H9 (cell line): Measurements from ENCODE around the gene GSS. TPM values are rescaled to one million over a fixed set of nuclear protein-coding genes. Genes with fewer than 3 reads are reported as not detected.

Experiments used
- DNase-seq: peaks from one replicate; pipeline ENCODE4 v3.0.0-alpha.2; 2017
- H2AFZ ChIP-seq: one replicate; pipeline ENCODE4 v1.6.1; 2013; ENCODE audit warnings: mild to moderate bottlenecking, low read length, control low read depth, moderate library complexity
- H2AK5ac ChIP-seq: 2 replicates; pipeline ENCODE4 v1.6.1; 2013; ENCODE audit warnings: low read length, control low read depth, mixed read lengths; ENCODE audit not compliant: insufficient read length
- H2BK120ac ChIP-seq: one replicate; pipeline ENCODE4 v1.6.1; 2013; ENCODE audit warnings: low read depth, mild to moderate bottlenecking, low read length, control low read depth, inconsistent platforms; ENCODE audit not compliant: poor library complexity, severe bottlenecking
- H2BK12ac ChIP-seq: 2 replicates; pipeline ENCODE4 v1.6.1; 2013; ENCODE audit warnings: low read length, control low read depth, mixed read lengths, low read depth; ENCODE audit not compliant: insufficient read length
- H2BK15ac ChIP-seq: 2 replicates; pipeline ENCODE4 v1.6.1; 2013; ENCODE audit warnings: low read depth, low read length, control low read depth
- H2BK20ac ChIP-seq: one replicate; pipeline ENCODE4 v1.6.1; 2013; ENCODE audit warnings: low read depth, mild to moderate bottlenecking, low read length, control low read depth, inconsistent platforms; ENCODE audit not compliant: poor library complexity, severe bottlenecking
- H2BK5ac ChIP-seq: 2 replicates; pipeline ENCODE4 v1.6.1; 2013; ENCODE audit warnings: low read length, control low read depth, mixed read lengths; ENCODE audit not compliant: insufficient read length
- H3K14ac ChIP-seq: 2 replicates; pipeline ENCODE4 v1.6.1; 2013; ENCODE audit warnings: low read length, control low read depth; ENCODE audit not compliant: insufficient read depth
- H3K18ac ChIP-seq: 2 replicates; pipeline ENCODE4 v1.6.1; 2013; ENCODE audit warnings: low read depth, mild to moderate bottlenecking, mixed read lengths, low read length, control low read depth; ENCODE audit not compliant: insufficient read length
- H3K23ac ChIP-seq: 2 replicates; pipeline ENCODE4 v1.6.1; 2013; ENCODE audit warnings: low read length, control low read depth, mixed read lengths, low read depth; ENCODE audit not compliant: insufficient read length
- H3K23me2 ChIP-seq: 2 replicates; pipeline ENCODE4 v1.6.1; 2013; ENCODE audit warnings: low read depth, mild to moderate bottlenecking, mixed read lengths, low read length, control low read depth; ENCODE audit not compliant: insufficient read length, poor library complexity, severe bottlenecking
- H3K27ac ChIP-seq: 2 replicates; pipeline ENCODE4 v1.5.1; 2013; ENCODE audit warnings: low read length, control low read depth, mixed read lengths, low read depth; ENCODE audit not compliant: insufficient read length
- H3K27me3 ChIP-seq: 2 replicates; pipeline ENCODE4 v1.6.1; 2013; ENCODE audit warnings: low read length, control low read depth, inconsistent platforms; ENCODE audit not compliant: insufficient read depth
- H3K4ac ChIP-seq: 2 replicates; pipeline ENCODE4 v1.6.1; 2013; ENCODE audit warnings: low read depth, mild to moderate bottlenecking, control low read depth, inconsistent platforms, low read length, moderate library complexity
- H3K4me1 ChIP-seq: 2 replicates; pipeline ENCODE4 v1.6.1; 2013; ENCODE audit warnings: low read length, control low read depth, inconsistent platforms; ENCODE audit not compliant: insufficient read depth
- H3K4me2 ChIP-seq: 2 replicates; pipeline ENCODE4 v1.6.1; 2013; ENCODE audit warnings: low read length, control low read depth, mixed read lengths; ENCODE audit not compliant: insufficient read length, insufficient read depth
- H3K56ac ChIP-seq: 2 replicates; pipeline ENCODE4 v1.6.1; 2013; ENCODE audit warnings: low read depth, mild to moderate bottlenecking, mixed read lengths, low read length, control low read depth; ENCODE audit not compliant: insufficient read length
- H3K79me1 ChIP-seq: 2 replicates; pipeline ENCODE4 v1.6.1; 2013; ENCODE audit warnings: low read depth, mild to moderate bottlenecking, moderate library complexity, low read length, control low read depth, inconsistent platforms; ENCODE audit not compliant: insufficient read depth, poor library complexity, severe bottlenecking
- H3K79me2 ChIP-seq: 2 replicates; pipeline ENCODE4 v1.6.1; 2013; ENCODE audit warnings: low read length, control low read depth, inconsistent platforms; ENCODE audit not compliant: insufficient read depth
- H3K9ac ChIP-seq: 2 replicates; pipeline ENCODE4 v1.6.1; 2013; ENCODE audit warnings: low read length, control low read depth, mixed read lengths; ENCODE audit not compliant: insufficient read length; ENCODE audit errors: extremely low read depth
- H3K9me3 ChIP-seq: one replicate; pipeline ENCODE4 v1.6.1; 2013; ENCODE audit warnings: low read depth, low read length, inconsistent platforms; ENCODE audit not compliant: control insufficient read depth
- H3T11ph ChIP-seq: one replicate; pipeline ENCODE4 v1.6.1; 2013; ENCODE audit warnings: mild to moderate bottlenecking, low read length, control low read depth, inconsistent platforms
- H4K20me1 ChIP-seq: one replicate; pipeline ENCODE4 v1.6.1; 2013; ENCODE audit not compliant: control insufficient read depth, insufficient read length, insufficient read depth
- H4K5ac ChIP-seq: 2 replicates; pipeline ENCODE4 v1.6.1; 2013; ENCODE audit warnings: low read depth, mild to moderate bottlenecking, mixed read lengths, low read length, control low read depth; ENCODE audit not compliant: insufficient read length
- H4K8ac ChIP-seq: replicated peaks from 2 replicates; pipeline ENCODE4 v1.6.1; 2013; ENCODE audit warnings: low read length, control low read depth, mixed read lengths, low read depth; ENCODE audit not compliant: insufficient read length
- H4K91ac ChIP-seq: 2 replicates; pipeline ENCODE4 v1.6.1; 2013; ENCODE audit warnings: low read depth, mild to moderate bottlenecking, moderate library complexity, mixed read lengths, low read length, control low read depth; ENCODE audit not compliant: insufficient read length
- H3K27ac Mint-ChIP-seq, 3 experiments: 2 replicates in 2 of 3; 3 replicates in 1 of 3; pipeline ENCODE4 v1.8.0; 2020 to 2021; ENCODE audit warnings: mixed read lengths in 3 of 3, mild to moderate bottlenecking in 1 of 3, moderate library complexity in 1 of 3
- H3K27me3 Mint-ChIP-seq: 2 replicates; pipeline ENCODE4 v1.8.0; 2021; ENCODE audit warnings: low read depth, mild to moderate bottlenecking, moderate library complexity, mixed read lengths
- H3K36me3 Mint-ChIP-seq, 3 experiments: 2 replicates in 2 of 3; 3 replicates in 1 of 3; pipeline ENCODE4 v1.8.0; 2020 to 2021; ENCODE audit warnings: low read depth in 3 of 3, mixed read lengths in 3 of 3; ENCODE audit not compliant: insufficient read depth in 1 of 3
- H3K4me1 Mint-ChIP-seq, 2 experiments: 2 replicates each; pipeline ENCODE4 v1.8.0; 2020; ENCODE audit warnings: mixed read lengths in 2 of 2
- H3K4me3 Mint-ChIP-seq, 2 experiments: 2 replicates in 1 of 2; 3 replicates in 1 of 2; pipeline ENCODE4 v1.8.0; 2020 to 2021; ENCODE audit warnings: mild to moderate bottlenecking in 2 of 2, mixed read lengths in 2 of 2, moderate library complexity in 1 of 2
- H3K9me3 Mint-ChIP-seq, 2 experiments: 2 replicates in 1 of 2; 3 replicates in 1 of 2; pipeline ENCODE4 v1.8.0; 2020; ENCODE audit warnings: mild to moderate bottlenecking in 2 of 2, mixed read lengths in 2 of 2, moderate library complexity in 1 of 2
- CTCF ChIP-seq: fragments of 200-600 bp; sonication (generic); conservative IDR thresholded peaks from 3 replicates; pipeline ENCODE4 v1.8.0; 2021; ENCODE audit warnings: antibody characterized with exemption, mild to moderate bottlenecking
- WGBS: extraction: QIAGEN DNeasy Blood & Tissue Kit; methylation state at CpG from one replicate; pipeline ENCODE4 v1.1.7; 2013; ENCODE audit warnings: missing lambda C conversion rate, low lambda C conversion rate, mixed read lengths; ENCODE audit not compliant: insufficient read length; ENCODE audit errors: extremely low coverage; 5-methylcytosine and 5-hydroxymethylcytosine counted together
- total RNA-seq: library from RNA; stranded (reverse); gene quantifications from 2 replicates; pipeline ENCODE4 v1.2.1, GENCODE V29; 2021

Gene GSS
- total RNA-seq, 1 experiment from 2014 or later: 48.5 TPM

DNA sequence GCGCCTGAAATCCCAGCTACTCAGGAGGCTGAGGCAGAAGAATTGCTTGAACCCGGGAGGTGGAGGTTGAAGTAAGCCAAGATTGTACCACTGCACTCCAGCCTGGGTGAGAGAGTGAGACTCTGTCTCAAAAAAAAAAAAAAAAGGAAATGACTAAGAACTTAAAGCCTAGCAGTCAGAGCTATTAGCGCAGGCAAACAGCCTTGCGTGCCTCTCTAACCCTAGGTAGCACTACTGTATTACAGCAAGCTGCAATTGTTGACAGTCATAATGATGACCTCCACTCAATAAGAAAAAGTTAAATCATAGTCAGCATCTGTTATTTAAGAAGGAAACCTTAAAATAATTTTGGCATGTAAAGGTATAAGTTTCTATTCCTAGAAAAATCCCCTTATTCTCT is 14.4 kb downstream of the GSS start:
- Histone ChIP-seq H3K23me2 (no peaks in the 10 kb centered on the region), H2BK5ac (no peak overlapping the region), H4K8ac (no peak overlapping the region), H3K4me1 (no peaks in the 10 kb centered on the region), H3K4me2 (no peak overlapping the region), H3T11ph (no peak overlapping the region), H3K4ac (no peak overlapping the region), H3K27me3 (no peaks in the 10 kb centered on the region), H3K9me3 (no peaks in the 10 kb centered on the region), H2AK5ac (no peak overlapping the region), H2BK120ac (no peak overlapping the region), H2AFZ (no peak overlapping the region), H2BK15ac (no peak overlapping the region), H3K27ac (no peak overlapping the region), H2BK20ac (no peak overlapping the region), H3K79me1 (no peaks in the 10 kb centered on the region), H4K5ac (no peak overlapping the region), H3K79me2 (no peaks in the 10 kb centered on the region), H4K20me1 (no peaks in the 10 kb centered on the region), H3K56ac (no peak overlapping the region), H3K14ac (no peak overlapping the region), H4K91ac (no peak overlapping the region), H3K9ac (no peak overlapping the region), H3K18ac (no peak overlapping the region), H2BK12ac (no peak overlapping the region), H3K23ac (no peak overlapping the region)
- Mint-ChIP-seq H3K36me3 (peaks cover 0 to 48% (median 27%) of the 10 kb centered on the region in 3 experiments; a peak in 6 of 7 replicates), H3K4me3 (no peak overlapping the region), H3K27me3 (no peaks in the 10 kb centered on the region), H3K4me1 (peaks cover 0 to 6% of the 10 kb centered on the region in 2 experiments; a peak in 1 of 4 replicates), H3K27ac (no peak overlapping the region), H3K9me3 (no peaks in the 10 kb centered on the region)
- DNase-seq: no peak
- WGBS: no CpG with 5 or more reads among the region's 4 CpGs
- TF ChIP-seq CTCF: no peak
